NCI-H748 treated with DMSO at 0.1 percent for 48 hours (cell line): ENCODE measurements around the gene C1orf115.
"Not testable (repeated sequence)": the region's sequence is repeated elsewhere in the genome, so short reads cannot be mapped to it uniquely, and the experiment has no call there.

Source experiments
- DNase-seq: peaks from one replicate; lab custom pipeline; 2025; lab: John Stamatoyannopoulos, UW

C1orf115 gene, protein sequence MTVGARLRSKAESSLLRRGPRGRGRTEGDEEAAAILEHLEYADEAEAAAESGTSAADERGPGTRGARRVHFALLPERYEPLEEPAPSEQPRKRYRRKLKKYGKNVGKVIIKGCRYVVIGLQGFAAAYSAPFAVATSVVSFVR

DNA sequence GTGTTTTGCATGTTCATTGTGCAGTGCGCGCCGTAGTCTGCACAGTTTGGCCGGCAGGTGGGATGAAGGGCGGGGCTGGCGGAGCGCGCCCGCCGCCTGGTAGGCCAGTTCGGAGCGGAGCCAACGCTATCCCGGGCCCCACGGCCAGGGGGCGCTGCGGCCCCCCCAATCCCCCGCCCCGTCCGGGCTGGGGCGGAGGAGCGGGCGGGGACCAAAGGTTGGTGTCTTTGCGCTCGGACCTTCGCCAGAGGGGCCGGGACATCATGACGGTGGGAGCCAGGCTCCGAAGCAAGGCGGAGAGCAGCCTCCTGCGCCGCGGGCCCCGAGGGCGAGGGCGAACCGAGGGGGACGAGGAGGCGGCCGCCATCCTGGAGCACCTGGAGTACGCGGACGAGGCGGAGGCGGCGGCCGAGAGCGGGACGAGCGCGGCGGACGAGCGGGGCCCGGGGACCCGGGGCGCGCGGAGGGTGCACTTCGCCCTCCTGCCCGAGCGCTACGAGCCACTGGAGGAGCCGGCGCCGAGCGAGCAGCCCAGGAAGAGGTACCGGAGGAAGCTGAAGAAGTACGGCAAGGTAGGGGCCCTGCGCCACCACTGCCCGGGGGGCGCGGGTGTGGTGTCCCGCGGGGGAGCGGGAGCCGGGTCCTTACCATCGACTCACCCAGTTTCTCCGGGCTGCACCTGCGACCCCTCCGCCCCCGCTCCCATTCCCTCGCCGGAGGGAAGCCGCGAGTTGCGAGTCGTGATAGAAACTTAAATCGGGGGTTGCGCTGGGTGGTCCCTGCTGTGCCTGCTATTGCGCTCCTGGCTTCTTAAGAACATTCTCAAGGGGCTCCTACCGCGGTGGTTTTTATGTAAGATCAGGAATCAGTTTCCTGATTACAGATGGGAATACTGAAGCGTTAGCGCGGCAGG, at the start of gene C1orf115:
Gene C1orf115, plus strand, starts transcription at position 224 of the 913 bp plus-strand sequence. Its CDS starts 40 bp downstream, at position 264.
- DNase-seq = peak; percentile 51

DNA sequence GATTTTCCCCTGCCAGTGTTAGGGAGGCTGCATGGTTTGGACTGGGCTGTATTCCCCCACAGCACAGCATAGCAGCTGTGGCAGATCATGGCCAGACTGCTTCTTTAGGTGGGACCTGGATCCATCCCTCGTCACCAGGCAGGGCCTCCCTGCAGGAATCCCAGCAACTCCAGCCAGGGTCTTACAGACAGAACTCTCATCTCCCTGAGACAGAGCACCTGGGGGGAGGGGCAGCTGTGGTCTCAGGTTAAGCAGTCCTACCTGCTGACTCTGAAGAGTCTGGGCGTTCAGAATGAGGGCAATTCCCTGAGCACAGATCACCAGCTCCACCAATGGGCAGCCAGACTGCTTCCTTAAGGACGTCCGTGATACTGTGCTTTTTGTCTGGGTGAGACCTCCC, 47.9 kb upstream of the C1orf115 start:
- no peak for DNase-seq

DNA sequence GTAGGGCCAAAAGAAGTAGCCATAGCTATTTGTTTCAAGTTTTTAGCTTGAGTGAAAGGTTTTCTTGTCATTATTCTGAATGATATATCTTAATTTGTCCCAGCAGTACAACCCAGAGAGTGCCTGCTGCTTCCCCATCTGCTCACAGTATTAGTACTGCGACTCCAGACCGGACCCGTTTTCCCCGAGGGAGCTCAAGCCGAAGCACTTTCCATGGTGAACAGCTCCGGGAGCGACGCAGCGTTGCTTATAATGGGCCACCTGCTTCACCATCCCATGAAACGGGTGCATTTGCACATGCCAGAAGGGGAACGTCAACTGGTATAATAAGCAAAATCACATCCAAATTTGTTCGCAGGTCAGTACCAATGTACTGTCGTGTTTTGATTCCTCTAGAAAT, 37.2 kb upstream of the C1orf115 start:
- no peak for DNase-seq

DNA sequence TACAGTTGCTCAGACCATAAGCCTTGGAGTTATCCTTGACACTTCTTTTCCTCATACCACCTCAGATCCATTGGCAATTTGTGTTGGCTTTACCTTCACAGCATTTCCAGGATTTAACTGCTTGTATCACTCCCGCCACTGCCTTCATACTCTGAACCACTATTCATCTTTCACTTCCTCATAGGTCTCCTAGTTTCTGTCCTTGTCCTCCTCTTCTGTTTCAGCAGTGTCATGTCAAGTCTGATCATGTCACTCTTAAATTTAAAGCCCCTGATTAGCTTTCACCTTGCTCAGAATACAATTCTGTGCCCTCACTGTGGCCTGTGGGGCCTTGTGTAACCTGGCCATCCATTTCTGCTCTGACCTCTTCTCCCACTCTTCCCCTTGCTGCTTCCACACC, 34.7 kb upstream of the C1orf115 start:
- no peak for DNase-seq

DNA sequence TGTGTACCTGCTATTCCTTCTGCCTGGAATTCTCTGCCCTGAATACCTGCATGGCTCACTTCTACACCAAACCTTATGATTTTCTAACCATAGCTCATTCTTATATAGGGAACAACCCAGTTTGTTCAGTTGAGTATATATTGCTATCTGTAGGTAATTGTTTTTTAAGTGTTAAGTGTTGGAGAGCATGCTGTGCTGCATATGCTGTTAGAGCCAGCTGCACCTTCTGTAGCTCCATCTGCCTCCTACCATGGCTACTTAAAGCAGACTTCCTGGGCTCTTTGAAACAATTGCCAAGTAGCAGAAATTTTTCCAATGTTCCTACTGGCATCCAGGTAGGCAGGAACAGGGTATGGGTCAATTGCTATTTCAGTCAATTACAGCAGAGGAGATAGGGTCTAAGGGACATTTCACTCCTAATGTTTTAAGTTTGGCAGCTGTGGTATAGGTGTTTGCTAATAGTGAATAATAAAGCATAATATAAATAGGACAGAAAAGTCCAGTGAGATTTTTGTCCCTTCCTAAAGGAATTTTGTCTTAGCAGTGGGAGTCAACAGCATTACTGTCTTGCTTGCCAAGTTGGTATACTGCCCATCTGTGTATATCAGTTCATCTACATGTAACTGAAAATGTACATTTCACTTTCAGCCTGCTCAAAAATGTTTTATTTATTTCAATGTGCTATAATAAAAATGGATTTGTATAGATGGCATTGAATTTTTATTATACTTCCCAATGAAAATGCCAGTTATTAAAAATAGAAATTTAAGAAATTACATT, 34.0 kb upstream of the C1orf115 start:
- DNase-seq = no peak

DNA sequence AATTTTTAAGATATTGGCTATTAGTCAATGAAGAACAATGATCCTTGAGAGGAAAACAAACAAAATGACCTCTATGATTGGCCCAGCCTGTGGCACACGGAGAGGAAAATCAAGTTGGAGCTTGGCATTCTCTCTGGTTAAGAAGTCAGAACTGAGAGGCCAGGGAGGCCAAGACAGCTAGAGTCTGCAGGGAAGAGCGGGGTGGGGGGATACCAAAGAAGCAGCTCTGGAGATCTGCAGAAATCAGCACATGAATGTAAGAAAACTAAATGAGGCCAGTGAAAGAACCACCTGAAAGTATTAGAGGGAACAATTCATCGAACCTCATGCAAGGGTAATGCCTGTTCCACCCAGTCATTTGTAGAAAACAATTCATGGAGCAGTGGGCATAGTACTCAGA, 23.8 kb upstream of the C1orf115 start:
- DNase-seq = no peak

DNA sequence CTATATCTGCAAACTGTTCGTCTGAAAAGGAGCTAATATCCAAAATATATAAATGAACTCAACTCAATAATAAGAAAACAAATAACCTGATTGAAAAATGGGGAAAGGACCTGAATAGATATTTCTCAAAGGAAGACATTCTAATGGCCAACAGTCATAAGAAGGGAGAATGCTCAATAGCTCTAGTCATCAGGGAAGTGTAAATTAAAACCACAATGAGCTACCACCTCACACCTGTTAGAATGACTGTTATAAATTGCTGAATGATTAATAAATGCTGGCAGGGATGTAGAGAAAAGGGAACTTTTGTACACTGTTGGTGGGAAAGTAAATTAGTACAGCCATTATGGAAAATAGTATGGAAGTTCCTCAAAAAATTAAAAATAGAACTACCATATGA, 21.2 kb upstream of the C1orf115 start:
- DNase-seq = no peak

GRCh38 chr1:220670365-220670764, 19.8 kb upstream of the C1orf115 start:
- DNase-seq = no peak

DNA sequence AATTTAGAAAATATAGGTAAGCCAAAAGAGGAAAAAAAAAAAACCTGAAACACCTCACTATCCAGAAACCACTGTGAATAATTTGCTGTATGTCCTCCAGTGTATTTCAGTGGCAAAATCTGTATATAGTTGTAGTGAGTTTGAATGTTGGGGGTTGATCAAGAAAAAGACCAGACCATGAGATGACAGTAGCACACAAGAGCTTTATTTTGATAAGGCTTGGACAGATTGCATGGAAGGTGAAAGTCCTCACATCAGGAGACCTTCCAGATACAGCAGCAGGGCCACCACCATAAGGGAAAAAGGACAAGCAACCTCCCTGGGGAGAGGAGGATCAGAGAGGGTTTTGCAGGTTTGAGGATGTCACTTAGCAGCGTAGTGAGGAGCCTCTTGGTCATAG, 16.2 kb upstream of the C1orf115 start:
- DNase-seq = no peak

- no peak for DNase-seq
Observed at GRCh38 chr1:220677251-220677650, 12.9 kb upstream of the C1orf115 start.

- DNase-seq = peak; percentile 25
Observed at GRCh38 chr1:220680085-220680687, 10.0 kb upstream of the C1orf115 start.

- no peak for DNase-seq
Observed at GRCh38 chr1:220681220-220681880, 8.8 kb upstream of the C1orf115 start.

GRCh38 chr1:220682901-220683576, 7.1 kb upstream of the C1orf115 start:
- no peak for DNase-seq

DNA sequence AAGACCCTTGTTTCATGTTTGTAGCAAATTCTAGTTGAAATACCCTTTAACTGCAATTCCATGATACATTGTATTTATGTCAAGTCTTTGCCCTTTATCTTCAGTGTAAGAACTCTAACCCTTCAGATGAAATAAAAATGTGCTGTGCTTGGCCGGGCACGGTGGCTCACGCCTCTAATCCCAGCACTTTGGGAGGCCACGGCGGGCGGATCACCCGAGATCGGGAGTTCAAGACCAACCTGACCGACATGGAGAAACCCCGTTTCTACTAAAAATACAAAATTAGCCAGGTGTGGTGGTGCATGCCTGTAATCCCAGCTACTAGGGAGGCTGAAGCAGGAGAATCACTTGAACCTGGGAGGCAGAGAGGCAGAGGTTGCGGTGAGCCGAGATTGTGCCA, 6.4 kb upstream of the C1orf115 start:
- DNase-seq = not testable (repeated sequence)

- no peak for DNase-seq
Observed at GRCh38 chr1:220684890-220685289, 5.3 kb upstream of the C1orf115 start.

- no peak for DNase-seq
Observed at GRCh38 chr1:220685879-220686278, 4.3 kb upstream of the C1orf115 start.

DNA sequence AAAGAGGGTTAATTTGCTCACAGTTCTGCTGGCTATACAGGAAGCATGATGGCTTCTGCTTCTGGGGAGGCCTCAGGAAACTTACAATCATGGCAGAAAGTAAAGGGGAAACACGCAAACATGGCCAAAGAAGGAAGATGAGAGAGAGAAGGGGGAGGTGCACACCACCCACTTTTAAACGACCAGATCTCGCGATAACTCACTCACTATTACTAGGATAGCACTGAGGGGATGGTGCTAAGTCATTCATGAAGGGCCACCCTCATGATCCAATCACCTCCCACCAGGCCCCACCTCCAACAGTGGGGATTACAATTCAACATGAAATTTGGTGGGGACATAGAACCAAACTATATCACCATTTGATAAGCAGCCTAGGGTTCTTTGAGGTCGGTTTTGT, 2.4 kb upstream of the C1orf115 start:
- no peak for DNase-seq

DNA sequence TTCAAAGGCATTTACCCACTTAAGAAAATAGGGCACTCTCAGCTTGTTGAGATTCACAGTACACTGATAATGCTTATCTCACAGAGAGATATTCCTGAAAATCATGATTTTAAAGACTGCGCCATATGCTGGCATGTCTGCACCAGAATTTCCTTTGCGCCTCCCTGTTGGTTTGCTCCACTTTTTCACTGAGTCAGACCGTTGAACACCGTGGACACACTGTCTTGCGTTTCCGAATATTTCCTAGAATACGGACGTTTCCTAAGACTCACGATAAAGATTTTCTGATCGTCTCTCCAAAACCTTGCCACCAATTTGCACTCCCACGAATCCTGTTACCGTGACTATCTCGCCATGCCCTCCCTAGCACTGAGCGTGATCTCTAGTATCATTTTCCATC, 497 bp upstream of the C1orf115 start:
- no peak for DNase-seq

DNA sequence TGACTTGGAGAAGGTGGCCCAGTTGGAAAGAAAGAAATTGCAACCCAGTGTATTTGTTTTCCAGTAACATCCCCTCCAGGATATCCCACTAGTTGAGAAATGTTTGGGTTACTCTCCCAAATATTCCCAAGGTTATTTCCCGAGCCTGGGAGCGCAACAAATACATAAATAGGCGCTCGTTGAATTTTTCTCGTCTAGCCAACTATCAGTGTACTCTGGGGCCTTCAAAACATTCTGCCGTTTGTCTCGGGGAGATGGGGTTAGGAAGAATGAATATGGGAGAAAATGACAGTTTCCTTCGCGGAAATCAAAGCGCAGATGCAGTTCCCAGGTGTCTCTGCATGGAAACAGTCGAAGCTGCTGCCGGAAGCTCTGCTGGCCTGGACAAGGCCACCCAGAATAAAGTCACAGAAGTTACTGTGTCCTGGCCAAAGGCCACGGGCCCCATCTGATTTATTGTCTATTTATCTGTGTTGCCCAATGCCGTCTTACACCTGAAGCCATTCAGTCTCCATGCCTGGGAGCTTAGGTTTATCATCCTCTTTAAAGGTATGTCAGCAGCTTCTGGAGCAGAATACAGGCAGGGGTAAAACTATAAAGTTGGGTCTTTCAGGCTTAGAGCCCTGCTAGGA, 1.0 kb downstream of the C1orf115 start:
- peak; percentile 20 for DNase-seq

GRCh38 chr1:220692436-220693228, 2.5 kb downstream of the C1orf115 start:
- no peak for DNase-seq
